Loucy (cell line): Measurements from ENCODE around the gene MAPKAP1.

Source experiments
- H2AFZ ChIP-seq: fragments of 200-600 bp; sonication (generic); 2 replicates; pipeline ENCODE4 v1.6.0; 2016; ENCODE audit warnings: antibody characterized with exemption, mild to moderate bottlenecking, low read length, moderate library complexity
- H3F3A ChIP-seq: fragments of 200-600 bp; 2 replicates; pipeline ENCODE4 v1.6.0; 2016; ENCODE audit warnings: antibody characterized with exemption, low read depth, mild to moderate bottlenecking
- H3K27me3 ChIP-seq: fragments of 200-600 bp; sonication (generic); 2 replicates; pipeline ENCODE4 v1.6.1; 2014; ENCODE audit warnings: low read length, mild to moderate bottlenecking; ENCODE audit not compliant: insufficient read depth, poor library complexity, severe bottlenecking
- H3K36me3 ChIP-seq: fragments of 200-600 bp; sonication (generic); 2 replicates; pipeline ENCODE4 v1.6.1; 2016; ENCODE audit warnings: low read length; ENCODE audit not compliant: insufficient read depth
- H3K4me1 ChIP-seq: fragments of 200-600 bp; sonication (generic); 2 replicates; pipeline ENCODE4 v1.5.1; 2014; ENCODE audit warnings: low read length, mild to moderate bottlenecking; ENCODE audit not compliant: insufficient read depth, poor library complexity, severe bottlenecking
- H3K4me2 ChIP-seq: fragments of 200-600 bp; sonication (generic); 2 replicates; pipeline ENCODE4 v1.6.0; 2014; ENCODE audit warnings: antibody characterized with exemption, low read length, low read depth, mild to moderate bottlenecking; ENCODE audit not compliant: poor library complexity, severe bottlenecking
- H3K4me3 ChIP-seq: fragments of 200-600 bp; sonication (generic); 2 replicates; pipeline ENCODE4 v1.5.1; 2014; ENCODE audit warnings: low read length, mild to moderate bottlenecking, mixed read lengths; ENCODE audit not compliant: poor library complexity, severe bottlenecking
- H3K79me2 ChIP-seq: fragments of 200-600 bp; sonication (generic); 2 replicates; pipeline ENCODE4 v1.6.1; 2014; ENCODE audit warnings: low read length; ENCODE audit not compliant: insufficient read depth
- H3K9ac ChIP-seq: fragments of 200-600 bp; sonication (generic); 2 replicates; pipeline ENCODE4 v1.6.0; 2014; ENCODE audit warnings: mild to moderate bottlenecking, low read depth, low read length, moderate library complexity; ENCODE audit not compliant: poor library complexity, severe bottlenecking
- H3K9me2 ChIP-seq: fragments of 200-600 bp; sonication (generic); replicated peaks from 2 replicates; pipeline ENCODE4 v1.6.1; 2016; ENCODE audit warnings: low read depth, low read length, mixed read lengths
- H3K9me3 ChIP-seq: fragments of 200-600 bp; sonication (generic); 2 replicates; pipeline ENCODE4 v1.6.1; 2014; ENCODE audit warnings: mild to moderate bottlenecking, antibody characterized with exemption, low read length, low read depth; ENCODE audit not compliant: insufficient read depth
- H4K20me1 ChIP-seq: fragments of 200-600 bp; sonication (generic); 2 replicates; pipeline ENCODE4 v1.6.0; 2014; ENCODE audit warnings: antibody characterized with exemption, low read length, mild to moderate bottlenecking; ENCODE audit not compliant: insufficient read depth, poor library complexity, severe bottlenecking
- CTCF ChIP-seq: fragments of 200-600 bp; sonication (generic); conservative IDR thresholded peaks from 2 replicates; pipeline ENCODE4 v1.5.1; 2014; ENCODE audit warnings: mild to moderate bottlenecking, antibody characterized with exemption, low read length
- EZH2phosphoT487 ChIP-seq: fragments of 200-600 bp; IDR thresholded peaks from 2 replicates; pipeline ENCODE4 v1.6.1; 2018; ENCODE audit warnings: antibody characterized with exemption, mild to moderate bottlenecking, moderate library complexity, borderline replicate concordance

Gene MAPKAP1

GRCh38 chr9:125554726-125555125 is 152.3 kb downstream of the MAPKAP1 start:
- Histone ChIP-seq H3K36me3 (peaks cover 17% of the 10 kb centered on the region; the same call in 1 of the 2 replicates), H3K79me2 (no peaks in the 10 kb centered on the region), H3K9me2 (no peaks in the 10 kb centered on the region), H3F3A (no peaks in the 10 kb centered on the region), H3K4me3 (no peak overlapping the region), H2AFZ (no peak overlapping the region), H3K4me1 (no peaks in the 10 kb centered on the region), H3K4me2 (no peak overlapping the region), H3K27me3 (no peaks in the 10 kb centered on the region), H3K9ac (no peak overlapping the region), H3K9me3 (no peaks in the 10 kb centered on the region), H4K20me1 (no peaks in the 10 kb centered on the region)
- TF ChIP-seq EZH2phosphoT487 (no peak), CTCF (no peak)

GRCh38 chr9:125551781-125552180 is 155.2 kb downstream of the MAPKAP1 start:
- H3F3A ChIP-seq, result no peaks in the 10 kb centered on the region
- H3K4me2 ChIP-seq, result no peak overlapping the region
- H3K9me3 ChIP-seq, result no peaks in the 10 kb centered on the region
- TF ChIP-seq CTCF (no peak), EZH2phosphoT487 (no peak)
- no peaks in the 10 kb centered on the region for H3K9me2 ChIP-seq
- H4K20me1 ChIP-seq, result no peaks in the 10 kb centered on the region
- no peak overlapping the region for H3K9ac ChIP-seq
- no peak overlapping the region for H3K4me3 ChIP-seq
- H2AFZ ChIP-seq, result no peak overlapping the region
- no peaks in the 10 kb centered on the region for H3K79me2 ChIP-seq
- H3K27me3 ChIP-seq, result no peaks in the 10 kb centered on the region
- H3K36me3 ChIP-seq, result peaks cover 11% of the 10 kb centered on the region; the same call in 1 of the 2 replicates
- no peaks in the 10 kb centered on the region for H3K4me1 ChIP-seq

- H3K4me1 ChIP-seq, result no peaks in the 10 kb centered on the region
- H3K79me2 ChIP-seq, result no peaks in the 10 kb centered on the region
- TF ChIP-seq CTCF, result no peak
- TF ChIP-seq EZH2phosphoT487, result no peak
- H3K9me2 ChIP-seq, result no peaks in the 10 kb centered on the region
- H3F3A ChIP-seq, result no peaks in the 10 kb centered on the region
- H3K9me3 ChIP-seq, result no peaks in the 10 kb centered on the region
- H3K4me3 ChIP-seq, result no peak overlapping the region
- H4K20me1 ChIP-seq, result no peaks in the 10 kb centered on the region
- no peaks in the 10 kb centered on the region for H3K27me3 ChIP-seq
- no peak overlapping the region for H3K4me2 ChIP-seq
- no peak overlapping the region for H2AFZ ChIP-seq
- peaks cover 2% of the 10 kb centered on the region; the same call in 1 of the 2 replicates for H3K36me3 ChIP-seq
- no peak overlapping the region for H3K9ac ChIP-seq
These were observed 156.8 kb downstream of the MAPKAP1 start for GRCh38 chr9:125549891-125550885.
